HG03025 (cell line): Measurements from ENCODE around the gene NOL7.

Experiments used
- ATAC-seq: cut with Tn5 transposase; IDR thresholded peaks from one replicate; pipeline ENCODE4 v1.9.1; 2021; ENCODE audit warnings: mild to moderate bottlenecking, moderate library complexity; ENCODE audit not compliant: unreplicated experiment, low FRiP score

NOL7 gene

DNA sequence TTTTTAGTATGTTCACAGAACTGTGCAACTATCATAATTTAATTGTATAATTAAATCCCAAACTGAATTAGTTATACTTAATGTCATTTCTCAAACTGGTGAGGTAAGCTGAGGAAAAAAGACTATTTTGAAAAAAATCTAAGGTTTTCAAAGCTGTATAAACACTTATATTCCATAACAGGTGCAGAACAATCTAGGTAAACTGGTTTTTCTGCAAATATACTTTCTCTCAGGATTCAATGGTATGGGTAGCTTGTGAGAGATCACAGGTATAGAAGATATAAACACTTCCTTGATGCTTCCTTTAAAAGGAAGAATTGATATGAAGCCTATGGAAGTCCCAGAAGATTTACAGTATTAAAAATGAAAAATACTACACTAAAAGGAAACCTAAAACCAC, 33.7 kb downstream of the NOL7 start:
- no peak for ATAC-seq

GRCh38 chr6:13649393-13649792, 34.3 kb downstream of the NOL7 start:
- no peak for ATAC-seq

- ATAC-seq, result no peak
Observed at GRCh38 chr6:13653296-13653695, 38.2 kb downstream of the NOL7 start.

GRCh38 chr6:13654496-13654895, 39.4 kb downstream of the NOL7 start:
- no peak for ATAC-seq

DNA sequence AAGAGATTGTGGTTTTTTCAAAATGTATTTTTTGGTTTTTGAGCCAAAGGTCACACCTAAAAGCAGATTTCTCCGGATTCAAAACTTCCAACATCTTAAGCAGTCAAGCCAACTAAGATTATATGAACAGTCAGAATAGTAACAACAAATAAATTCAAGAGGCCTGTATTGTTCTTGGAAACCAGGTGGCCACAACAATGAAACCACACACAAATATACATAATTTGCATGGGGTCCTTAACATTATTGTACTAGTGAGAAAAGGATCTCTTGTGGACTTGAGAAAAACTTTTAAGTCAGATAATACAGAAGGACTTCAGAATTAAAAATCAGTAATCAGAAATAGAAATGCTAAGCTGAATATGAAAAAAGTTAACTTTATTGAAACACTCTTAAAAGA, 40.6 kb downstream of the NOL7 start:
- ATAC-seq, result no peak

- no peak for ATAC-seq
Observed at GRCh38 chr6:13660273-13660672, 45.1 kb downstream of the NOL7 start.

DNA sequence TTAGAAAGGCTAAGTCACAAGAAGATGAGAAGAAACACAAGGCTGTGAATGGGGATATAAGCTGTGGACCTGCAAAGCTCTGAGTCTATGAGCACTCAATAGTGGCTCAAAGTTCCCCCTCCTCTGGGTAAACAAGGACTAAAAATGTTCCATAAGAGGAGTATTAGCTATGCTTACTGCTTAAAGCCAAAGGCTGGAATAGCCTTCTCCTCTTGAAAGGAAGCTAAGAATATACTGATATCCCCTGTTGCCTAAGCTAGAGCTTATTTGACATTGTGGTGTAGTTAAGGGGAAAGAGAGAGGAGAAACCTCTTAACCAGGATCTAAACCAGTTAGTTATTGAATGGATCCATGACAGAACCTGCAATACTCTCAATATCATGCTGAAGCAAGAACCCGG, 45.8 kb downstream of the NOL7 start:
- no peak for ATAC-seq

DNA sequence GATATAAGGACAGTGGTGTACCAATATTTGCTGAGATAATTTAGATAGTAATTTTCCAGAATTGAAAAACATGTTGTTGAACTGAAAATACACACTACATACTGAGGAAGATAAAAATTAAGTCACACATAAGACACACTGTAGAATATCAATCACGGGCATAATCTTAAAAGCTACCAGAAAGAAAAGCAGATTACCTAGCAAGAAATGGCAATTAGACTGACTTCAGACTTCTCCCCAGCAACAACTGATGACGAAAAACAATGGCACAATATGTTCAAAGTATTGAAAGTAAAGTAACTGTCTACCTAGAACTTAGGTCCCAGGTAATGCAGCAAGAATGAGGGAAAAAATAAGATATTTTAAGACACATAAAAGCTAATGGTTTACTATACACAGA, 46.5 kb downstream of the NOL7 start:
- ATAC-seq, result no peak

GRCh38 chr6:13662651-13663334, 47.7 kb downstream of the NOL7 start:
- no peak for ATAC-seq

DNA sequence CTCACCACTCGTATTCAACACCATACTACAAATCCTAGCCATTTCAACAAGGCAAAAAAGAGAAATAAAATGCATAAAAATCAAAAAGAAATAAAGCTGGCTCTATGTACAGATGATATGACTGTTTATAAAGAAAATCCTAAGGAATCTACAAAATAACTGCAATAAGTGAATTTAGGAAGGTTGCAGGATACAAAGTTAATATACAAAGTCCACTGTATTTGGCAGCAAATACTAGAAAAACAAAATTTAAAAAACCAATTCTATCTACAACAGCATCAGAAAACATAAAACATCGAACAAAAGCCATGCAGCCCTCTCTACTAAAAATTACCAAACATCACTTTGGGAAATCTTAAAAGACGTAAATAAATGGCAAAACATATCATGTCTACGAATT, 48.9 kb downstream of the NOL7 start:
- no peak for ATAC-seq

DNA sequence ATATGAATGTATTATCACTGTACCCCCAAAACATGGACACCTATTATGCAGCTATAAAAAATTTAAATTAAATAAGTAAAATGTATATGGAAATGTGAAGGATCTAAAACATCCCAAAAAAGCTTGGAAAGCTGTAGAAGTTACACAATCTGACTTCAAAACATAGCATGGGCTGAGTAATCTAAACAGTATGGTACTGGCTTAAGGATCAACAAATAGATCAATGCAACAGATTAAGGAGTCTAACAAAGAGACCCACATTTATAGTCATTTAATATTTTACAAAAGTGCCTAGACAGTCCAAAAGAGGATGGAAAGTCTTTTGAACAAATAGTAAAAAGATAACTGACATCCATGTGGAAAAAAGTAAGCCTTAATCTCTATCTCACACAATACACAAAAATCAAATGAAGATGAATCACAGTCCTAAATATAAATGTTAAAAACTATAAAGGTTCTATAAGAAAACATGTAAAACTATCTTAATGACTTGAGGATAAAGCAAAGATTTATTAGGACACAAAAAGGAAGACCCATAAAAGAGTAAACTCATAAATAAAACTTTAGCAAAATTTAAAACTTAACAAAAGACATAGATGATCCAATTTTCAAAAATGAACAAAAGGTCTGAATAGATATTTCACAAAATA, 49.7 kb downstream of the NOL7 start:
- ATAC-seq, result no peak

DNA sequence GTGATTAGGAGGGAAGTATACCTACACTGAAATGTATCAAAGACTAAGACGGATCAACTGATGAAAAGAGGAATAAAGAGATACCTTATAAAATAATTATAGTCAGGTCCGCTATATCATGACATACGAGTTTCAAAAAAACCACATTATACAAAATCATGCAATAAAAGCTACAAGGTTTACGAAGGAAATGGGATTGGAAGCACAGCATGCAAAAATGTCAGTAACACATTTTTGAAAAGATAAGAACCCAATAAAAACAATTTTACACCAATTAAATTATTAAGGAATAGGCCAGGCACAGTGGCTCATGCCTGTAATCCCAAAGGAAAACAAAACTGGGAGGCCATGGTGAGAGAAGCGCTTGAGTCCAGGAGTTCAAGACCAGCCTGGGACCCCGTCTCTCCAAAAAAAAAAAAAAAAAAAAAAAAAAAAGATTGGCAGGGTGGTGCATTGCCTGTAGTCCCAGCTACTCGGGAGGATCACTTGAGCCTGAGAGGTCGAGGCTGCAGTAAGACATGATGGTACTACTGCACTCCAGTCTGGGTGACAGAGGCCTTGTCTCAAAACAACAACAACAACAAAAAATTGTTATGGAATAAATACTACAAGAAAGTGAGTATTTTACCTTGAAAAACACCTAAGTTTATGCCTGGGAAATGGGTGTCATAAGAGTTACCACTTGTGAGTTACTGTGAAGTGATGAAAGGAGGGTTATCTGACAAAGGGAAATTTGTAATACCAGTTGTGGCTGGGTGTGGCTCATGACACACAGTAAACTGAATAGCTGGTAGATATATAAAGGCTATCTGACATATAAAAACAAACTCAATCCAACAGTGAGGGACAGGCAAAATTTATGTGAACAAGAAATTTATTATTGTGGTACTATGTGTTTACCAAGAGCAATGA, 51.3 kb downstream of the NOL7 start:
- ATAC-seq, result no peak

- no peak for ATAC-seq
Observed at GRCh38 chr6:13667655-13668054, 52.5 kb downstream of the NOL7 start.

DNA sequence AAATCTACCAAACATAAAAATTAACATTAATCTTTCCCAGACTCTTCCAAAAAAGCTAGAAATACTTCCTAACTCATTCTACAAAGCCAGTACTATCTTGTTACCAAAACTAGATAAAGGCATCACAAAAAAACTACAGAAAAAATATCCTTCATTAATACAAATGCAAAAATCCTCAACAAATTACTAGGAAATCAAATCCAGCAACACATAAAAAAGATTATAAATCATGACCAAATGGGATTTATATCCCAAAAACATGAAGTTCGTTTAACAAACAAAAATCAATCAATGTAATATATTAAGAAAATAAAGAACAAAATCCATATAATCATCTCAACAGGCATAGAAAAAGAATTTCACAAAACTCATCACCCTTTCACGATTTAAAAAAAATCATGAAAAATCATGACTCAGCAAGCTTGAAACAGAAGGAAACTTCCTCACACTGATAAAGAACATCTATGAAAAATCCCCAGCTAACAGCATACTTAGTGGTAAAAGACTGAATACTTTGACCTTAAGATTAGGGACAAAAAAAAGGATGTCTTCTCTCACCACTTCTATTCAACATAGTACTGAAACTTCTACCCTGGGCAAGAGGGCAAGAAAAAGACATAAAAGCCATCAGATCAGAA, 53.3 kb downstream of the NOL7 start:
- ATAC-seq, result no peak

GRCh38 chr6:13669476-13669875, 54.3 kb downstream of the NOL7 start:
- no peak for ATAC-seq
